ENCODE measurements around the gene LPGAT1. TPM values are rescaled to one million over a fixed set of nuclear protein-coding genes. Genes with fewer than 3 reads are reported as not detected.

The LPGAT1 gene
- total RNA-seq, 3 donors from 2014 or later (not counting 1 experiment from before 2014, with no cell fraction given): 58.6 to 76.3 (median 71.5) TPM

Other genes with a start within 250 kb of the LPGAT1 start
- gene NEK2, start 155.1 kb downstream of the LPGAT1 start, total RNA-seq: 1 to 10 TPM in 1 of 3 donors, under 1 TPM in 2; 0.78 to 1.0 (median 0.99) TPM
- 10 to 100 TPM in 2 of 3 donors, 1 to 10 TPM in 1; 10.0 to 20.3 (median 11.0) TPM for gene INTS7, start 204.8 kb upstream of the LPGAT1 start, total RNA-seq
- gene DTL, start 205.0 kb upstream of the LPGAT1 start, total RNA-seq: 1 to 10 TPM; 1.1 to 4.0 (median 3.3) TPM

All from natural killer cell (primary cell).